IMR-90 (cell line): Measurements from ENCODE around the gene NAPA. TPM values are rescaled to one million over a fixed set of nuclear protein-coding genes. Genes with fewer than 3 reads are reported as not detected.

Experiments
- ATAC-seq: fragments of 200-7000 bp; cut with Tn5 transposase; 2 replicates; pipeline ENCODE4 v1.9.1; 2020; ENCODE audit warnings: low read depth, mild to moderate bottlenecking, moderate library complexity
- BruUV-seq: library from RNA; stranded (reverse); fragments of 400-500 nt; replicated peaks from 2 replicates; lab custom pipeline; 2021; lab: Mats Ljungman, UMichigan
- CTCF ChIA-PET: fragments of 300-600 bp; formaldehyde crosslinking; extraction: SDS; loops from one replicate; lab custom pipeline; 2021; ENCODE audit warnings: antibody characterized with exemption; lab: Yijun Ruan, JAX
- POLR2A ChIA-PET: fragments of 300-600 bp; sonication (Branson Sonifier 250); formaldehyde crosslinking; loops from one replicate; lab custom pipeline; 2022; ENCODE audit warnings: antibody characterized with exemption; ENCODE audit not compliant: unreplicated experiment; lab: Charles Lee
- DNase-seq: peaks from one replicate; pipeline ENCODE4 v3.0.0; 2013
- H2AFZ ChIP-seq: replicated peaks from 2 replicates; pipeline ENCODE3; 2013; ENCODE audit warnings: low read length, mild to moderate bottlenecking; ENCODE audit not compliant: poor library complexity
- H2AK5ac ChIP-seq: 2 replicates; pipeline ENCODE4 v1.6.1; 2013; ENCODE audit warnings: low read depth, low read length, inconsistent platforms
- H2AK9ac ChIP-seq: replicated peaks from 2 replicates; pipeline ENCODE3; 2013; ENCODE audit warnings: mild to moderate bottlenecking, low read depth, low read length, moderate library complexity; ENCODE audit not compliant: poor library complexity
- H2BK120ac ChIP-seq: 2 replicates; pipeline ENCODE4 v1.6.1; 2013; ENCODE audit warnings: low read depth, low read length, inconsistent platforms
- H2BK15ac ChIP-seq: 3 replicates; pipeline ENCODE4 v1.6.1; 2013; ENCODE audit warnings: low read depth, low read length, inconsistent platforms
- H2BK20ac ChIP-seq: 2 replicates; pipeline ENCODE4 v1.6.1; 2013; ENCODE audit warnings: low read depth, mild to moderate bottlenecking, inconsistent platforms, low read length, moderate library complexity
- H2BK5ac ChIP-seq: 2 replicates; pipeline ENCODE4 v1.6.1; 2013; ENCODE audit warnings: mild to moderate bottlenecking, low read depth, low read length, inconsistent platforms; ENCODE audit not compliant: poor library complexity, severe bottlenecking
- H3K14ac ChIP-seq: replicated peaks from 2 replicates; pipeline ENCODE4 v1.6.1; 2013; ENCODE audit warnings: low read depth, low read length, inconsistent platforms
- H3K18ac ChIP-seq: 2 replicates; pipeline ENCODE4 v1.6.1; 2013; ENCODE audit warnings: low read depth, low read length, control low read depth
- H3K23ac ChIP-seq: 2 replicates; pipeline ENCODE4 v1.6.1; 2013; ENCODE audit warnings: low read depth, low read length, inconsistent platforms
- H3K27ac ChIP-seq: 2 replicates; pipeline ENCODE4 v1.5.1; 2013; ENCODE audit warnings: mild to moderate bottlenecking, control low read depth, low read length; ENCODE audit not compliant: insufficient read depth
- H3K27me3 ChIP-seq: 2 replicates; pipeline ENCODE4 v1.6.1; 2013; ENCODE audit warnings: low read length; ENCODE audit not compliant: control insufficient read depth, insufficient read depth
- H3K36me3 ChIP-seq: 2 replicates; pipeline ENCODE4 v1.6.1; 2013; ENCODE audit warnings: low read length, mixed read lengths; ENCODE audit not compliant: control insufficient read depth, insufficient read depth
- H3K4ac ChIP-seq: 2 replicates; pipeline ENCODE4 v1.6.1; 2013; ENCODE audit warnings: low read depth, low read length, inconsistent platforms
- H3K4me1 ChIP-seq: 2 replicates; pipeline ENCODE4 v1.6.1; 2013; ENCODE audit warnings: low read length, mixed read lengths; ENCODE audit not compliant: control insufficient read depth, insufficient read depth
- H3K4me2 ChIP-seq: 2 replicates; pipeline ENCODE4 v1.6.1; 2013; ENCODE audit warnings: low read depth, mild to moderate bottlenecking, control low read depth, low read length, moderate library complexity
- H3K4me3 ChIP-seq: 2 replicates; pipeline ENCODE4 v1.5.1; 2013; ENCODE audit warnings: low read depth, mild to moderate bottlenecking, control low read depth, low read length, moderate library complexity; ENCODE audit not compliant: insufficient read depth
- H3K56ac ChIP-seq: 2 replicates; pipeline ENCODE4 v1.6.1; 2013; ENCODE audit warnings: low read length, inconsistent platforms; ENCODE audit not compliant: insufficient read depth; ENCODE audit errors: extremely low read depth
- H3K79me1 ChIP-seq, 2 experiments: 2 replicates each; pipeline ENCODE4 v1.6.1; 2013; ENCODE audit warnings: low read length in 2 of 2, inconsistent platforms in 1 of 2, low read depth in 1 of 2
- H3K9ac ChIP-seq: 2 replicates; pipeline ENCODE4 v1.6.1; 2013; ENCODE audit warnings: low read depth, low read length, control low read depth
- H3K9me1 ChIP-seq: 2 replicates; pipeline ENCODE4 v1.6.1; 2013; ENCODE audit warnings: low read length, inconsistent platforms; ENCODE audit not compliant: insufficient read depth
- H3K9me3 ChIP-seq: 2 replicates; pipeline ENCODE4 v1.6.1; 2013; ENCODE audit warnings: low read length; ENCODE audit not compliant: control insufficient read depth, insufficient read depth
- H4K20me1 ChIP-seq: 2 replicates; pipeline ENCODE4 v1.6.1; 2013; ENCODE audit warnings: low read length, inconsistent platforms; ENCODE audit not compliant: insufficient read depth
- H4K5ac ChIP-seq: 2 replicates; pipeline ENCODE4 v1.6.1; 2013; ENCODE audit warnings: mild to moderate bottlenecking, low read depth, low read length, control low read depth
- H4K8ac ChIP-seq, 2 experiments: 2 replicates each; pipeline ENCODE4 v1.6.1; 2013; ENCODE audit warnings: low read depth in 2 of 2, low read length in 2 of 2, control low read depth in 1 of 2, inconsistent platforms in 1 of 2
- H4K91ac ChIP-seq: 2 replicates; pipeline ENCODE4 v1.6.1; 2013; ENCODE audit warnings: low read depth, low read length, inconsistent platforms; ENCODE audit not compliant: insufficient read depth
- ELK1 ChIP-seq: fragments of 150-350 bp; IDR thresholded peaks from 2 replicates; pipeline ENCODE4 v1.6.1; 2016; ENCODE audit warnings: low read depth, mild to moderate bottlenecking, low read length, moderate library complexity, borderline replicate concordance
- MXI1 ChIP-seq: IDR thresholded peaks from 2 replicates; pipeline ENCODE4 v1.6.1; 2012; ENCODE audit warnings: low read depth, mild to moderate bottlenecking, low read length, moderate library complexity, borderline replicate concordance
- POLR2A ChIP-seq: IDR thresholded peaks from 2 replicates; pipeline ENCODE4 v1.6.1; 2012; ENCODE audit warnings: mild to moderate bottlenecking, low read depth, low read length
- SMC3 ChIP-seq: fragments of 150-350 bp; IDR thresholded peaks from 2 replicates; pipeline ENCODE4 v1.6.1; 2016; ENCODE audit warnings: low read depth, mild to moderate bottlenecking, antibody characterized with exemption, low read length, moderate library complexity
- USF2 ChIP-seq: fragments of 150-350 bp; IDR thresholded peaks from 2 replicates; pipeline ENCODE4 v1.6.1; 2017; ENCODE audit warnings: mild to moderate bottlenecking, antibody characterized with exemption, low read length, low read depth
- WGBS, 2 experiments: methylation state at CpG; one replicate each; pipeline versions ENCODE4 v1.1.5 to v1.1.7; 2013; ENCODE audit warnings: missing lambda C conversion rate in 2 of 2; ENCODE audit not compliant: insufficient read length in 1 of 2; ENCODE audit errors: extremely low coverage in 2 of 2; 5-methylcytosine and 5-hydroxymethylcytosine counted together
- dilution Hi-C: fragments of 300-500 bp; cut with HindIII; formaldehyde crosslinking; loops from one replicate; pipeline ENCODE4 v1.14.3; 2018; ENCODE audit warnings: low sequenced_read_pairs; ENCODE audit not compliant: unreplicated experiment
- in situ Hi-C: fragments of 300-500 bp; cut with MboI; formaldehyde crosslinking; loops from 3 replicates; pipeline ENCODE4 v1.14.3; 2019; ENCODE audit warnings: low sequenced_read_pairs, inconsistent platforms, mixed read lengths
- intact Hi-C: fragments of 100-400 bp; cut with micrococcal nuclease; formaldehyde crosslinking; loops from 2 replicates; pipeline ENCODE4 v1.10.0; 2022
- polyA plus RNA-seq, 3 experiments: library from polyadenylated mRNA; depleted of rRNA; stranded (reverse); fragments of >200 nt; gene quantifications; 2 replicates each; pipeline ENCODE4 v1.2.3, GENCODE V29; 2012; ENCODE audit warnings: low replicate concordance in 1 of 3
- total RNA-seq: library from RNA; depleted of rRNA; stranded (reverse); fragments of >200 nt; gene quantifications from 2 replicates; pipeline ENCODE4 v1.2.3, GENCODE V29; 2012

The NAPA gene
- total and polyA plus RNA-seq, 2 of the 4 experiments (the other 2 are of a cell fraction): 76.4 to 126 TPM

GRCh38 chr19:47497050-47497766, 17.7 kb downstream of the NAPA start:
- Histone ChIP-seq H2AK9ac (no peak overlapping the region), H2BK20ac (no peak overlapping the region), H3K4ac (no peak overlapping the region), H3K4me1 (no peaks in the 10 kb centered on the region), H3K23ac (no peak overlapping the region), H4K20me1 (peaks cover 27% of the 10 kb centered on the region), H4K5ac (no peak overlapping the region), H3K36me3 (peaks cover 55% of the 10 kb centered on the region), H2BK15ac (no peak overlapping the region), H3K27ac (no peak overlapping the region), H3K14ac (no peak overlapping the region), H2BK5ac (no peak overlapping the region), H3K9me3 (no peaks in the 10 kb centered on the region), H3K56ac (no peak overlapping the region), H2AFZ (no peak overlapping the region), H3K4me3 (no peak overlapping the region), H2AK5ac (no peak overlapping the region), H3K27me3 (no peaks in the 10 kb centered on the region), H3K9ac (no peak overlapping the region), H3K79me1 (peaks cover 4 to 31% of the 10 kb centered on the region in 2 experiments), H3K4me2 (no peak overlapping the region), H2BK120ac (no peak overlapping the region), H3K18ac (no peak overlapping the region), H3K9me1 (0 out of 2 replicates have a peak, but pooled peaks cover 3% of the 10 kb centered on the region), H4K8ac (no peak overlapping the region), H4K91ac (no peak overlapping the region)
- CTCF ChIA-PET: no interaction called here
- intact Hi-C loops: no loop called here
- DNase-seq (no peak), ATAC-seq (no peak)
- in situ Hi-C loops: no loop called here
- 89% methylated on average over 8 of the region's 23 CpGs; no CpG with 5 or more reads in 1 of the 2 experiments for WGBS, 2 experiments
- no TSS peak for BruUV-seq
- POLR2A ChIA-PET: no interaction called here
- TF ChIP-seq ELK1: no peak
- TF ChIP-seq USF2: no peak
- TF ChIP-seq POLR2A: no peak
- TF ChIP-seq SMC3: no peak
- no peak for TF ChIP-seq MXI1
- dilution Hi-C loops: no loop called here
